Nephron progenitor cell (in vitro differentiated cells): ENCODE measurements around the gene CCNJL.

Experiments
- DNase-seq: peaks from one replicate; pipeline ENCODE4 v3.0.0; 2021
- H3K27ac Mint-ChIP-seq: 2 replicates; pipeline ENCODE4 v1.8.0; 2021; ENCODE audit warnings: mild to moderate bottlenecking, moderate library complexity, mixed read lengths
- H3K27me3 Mint-ChIP-seq: 2 replicates; pipeline ENCODE4 v1.8.0; 2021; ENCODE audit warnings: mild to moderate bottlenecking, low read depth, mixed read lengths; ENCODE audit not compliant: poor library complexity
- H3K36me3 Mint-ChIP-seq: 2 replicates; pipeline ENCODE4 v1.8.0; 2021; ENCODE audit warnings: low read depth, mixed read lengths
- H3K4me1 Mint-ChIP-seq: 2 replicates; pipeline ENCODE4 v1.8.0; 2021; ENCODE audit warnings: mixed read lengths
- H3K4me3 Mint-ChIP-seq: 2 replicates; pipeline ENCODE4 v1.8.0; 2021; ENCODE audit warnings: mild to moderate bottlenecking, moderate library complexity, mixed read lengths
- H3K9me3 Mint-ChIP-seq: 2 replicates; pipeline ENCODE4 v1.8.0; 2021; ENCODE audit warnings: mild to moderate bottlenecking, moderate library complexity, mixed read lengths
- CTCF ChIP-seq: fragments of 200-600 bp; sonication (generic); IDR thresholded peaks from 2 replicates; pipeline ENCODE4 v1.5.0; 2021; ENCODE audit warnings: antibody characterized with exemption

CCNJL gene

GRCh38 chr5:160231783-160232342, 80.5 kb downstream of the CCNJL start:
- no peak for DNase-seq
- no peak for TF ChIP-seq CTCF
- H3K4me3 Mint-ChIP-seq: no peak overlapping the region

GRCh38 chr5:160230686-160231527, 81.5 kb downstream of the CCNJL start:
- no peak overlapping the region for H3K27ac Mint-ChIP-seq
- no peak overlapping the region for H3K4me3 Mint-ChIP-seq
- DNase-seq: no peak
- no peaks in the 10 kb centered on the region for H3K36me3 Mint-ChIP-seq
- peaks cover 15% of the 10 kb centered on the region for H3K9me3 Mint-ChIP-seq
- no peak for TF ChIP-seq CTCF
- peaks cover 7% of the 10 kb centered on the region for H3K4me1 Mint-ChIP-seq
- H3K27me3 Mint-ChIP-seq: peaks cover 7% of the 10 kb centered on the region

More at GRCh38 chr5:160231783-160232342, 80.5 kb downstream of the CCNJL start:
- no peaks in the 10 kb centered on the region for H3K36me3 Mint-ChIP-seq
- H3K27me3 Mint-ChIP-seq: peaks cover 7% of the 10 kb centered on the region
- peaks cover 7% of the 10 kb centered on the region for H3K4me1 Mint-ChIP-seq
- H3K9me3 Mint-ChIP-seq: peaks cover 15% of the 10 kb centered on the region
- H3K27ac Mint-ChIP-seq: no peak overlapping the region

- TF ChIP-seq CTCF: no peak
- Mint-ChIP-seq H3K4me3 (no peak within 1 kb of the TSS), H3K4me1 (no peaks in the 10 kb centered on the region), H3K36me3 (no peaks in the 10 kb centered on the region), H3K27ac (no peak within 1 kb of the TSS), H3K27me3 (peaks cover 7% of the 10 kb centered on the region), H3K9me3 (peaks cover 5% of the 10 kb centered on the region)
- DNase-seq: no peak
Observed at GRCh38 chr5:160229190-160229742, 83.1 kb downstream of the CCNJL start, which contains the start of gene FABP6. TSS of gene FABP6 (plus strand) at chr5:160229506. CDS start at chr5:160229558, 52 bp downstream.

GRCh38 chr5:160227012-160227411, 85.4 kb downstream of the CCNJL start:
- H3K9me3 Mint-ChIP-seq: no peaks in the 10 kb centered on the region
- no peaks in the 10 kb centered on the region for H3K36me3 Mint-ChIP-seq
- DNase-seq: no peak
- H3K27ac Mint-ChIP-seq: no peak overlapping the region
- H3K4me1 Mint-ChIP-seq: no peaks in the 10 kb centered on the region
- no peak overlapping the region for H3K4me3 Mint-ChIP-seq
- no peak for TF ChIP-seq CTCF
- peaks cover 13% of the 10 kb centered on the region for H3K27me3 Mint-ChIP-seq

- Mint-ChIP-seq H3K27me3 (peaks cover 17% of the 10 kb centered on the region), H3K4me3 (no peak overlapping the region), H3K4me1 (no peaks in the 10 kb centered on the region), H3K36me3 (no peaks in the 10 kb centered on the region), H3K9me3 (no peaks in the 10 kb centered on the region), H3K27ac (no peak overlapping the region)
- TF ChIP-seq CTCF: no peak
- DNase-seq: no peak
Observed at GRCh38 chr5:160221082-160221481, 91.3 kb downstream of the CCNJL start.
